T-helper 2 cell treated with Interferon-gamma antibody and Interleukin-4, amounts not matched to agents 100 ng/mL and 5 ng/mL, for 36 hours (primary cell): Measurements from ENCODE around the gene ATP13A2. TPM values are rescaled to one million over a fixed set of nuclear protein-coding genes. Genes with fewer than 3 reads are reported as not detected.
"Not testable (repeated sequence)": the region's sequence is repeated elsewhere in the genome, so short reads cannot be mapped to it uniquely, and the experiment has no call there.

Experiments
- intact Hi-C: fragments of 100-400 bp; cut with micrococcal nuclease; formaldehyde crosslinking; loops from one replicate; pipeline ENCODE4 v1.15.1; 2023
- total RNA-seq: library from RNA; stranded (reverse); gene quantifications from 2 replicates; pipeline ENCODE4 v1.2.3, GENCODE V29; 2022

The ATP13A2 gene
- total RNA-seq, 1 donor from 2014 or later: 48.7 TPM

DNA sequence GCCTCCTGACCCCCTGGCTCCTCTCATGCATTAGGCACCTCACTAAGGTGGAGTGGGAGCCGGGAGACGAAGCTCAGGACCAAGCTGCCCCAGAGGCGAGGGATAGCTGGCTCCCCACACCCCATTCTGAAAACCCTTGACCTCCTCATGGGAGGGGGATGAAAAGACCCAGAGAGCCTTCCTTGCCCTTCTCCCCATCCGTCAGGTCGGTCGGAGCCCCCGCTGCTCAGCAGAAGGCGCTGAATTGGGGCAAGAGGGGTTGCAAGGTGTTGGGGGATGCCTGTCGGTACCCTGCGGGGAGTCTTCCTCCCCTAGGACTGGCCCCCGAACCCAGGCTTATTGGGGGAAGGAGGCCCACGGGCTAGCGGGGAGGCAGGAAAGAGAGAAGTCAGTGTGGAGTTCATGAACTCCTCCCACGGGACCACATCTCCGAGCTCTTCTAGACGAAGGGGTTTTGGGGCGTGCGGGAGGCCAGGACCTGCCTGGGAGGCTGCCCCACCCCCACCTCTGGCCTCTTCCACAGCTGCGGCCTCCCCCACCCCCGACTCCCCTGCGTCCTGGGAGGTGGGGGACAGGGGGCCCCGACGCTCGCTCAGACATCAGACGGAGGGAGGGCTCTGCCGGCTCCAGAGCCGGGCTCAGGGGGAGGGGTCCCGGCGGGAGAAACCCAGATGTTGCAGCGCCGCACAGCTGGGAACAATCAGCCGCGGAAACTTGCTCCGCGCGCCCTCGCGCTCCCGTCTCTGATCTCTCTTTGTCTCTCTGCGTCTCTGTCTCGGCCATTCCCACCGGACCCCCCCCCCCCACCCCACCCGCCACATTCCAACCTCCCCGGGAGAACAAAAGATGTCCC is 32.0 kb downstream of the ATP13A2 start:
- intact Hi-C loops: no loop called here

DNA sequence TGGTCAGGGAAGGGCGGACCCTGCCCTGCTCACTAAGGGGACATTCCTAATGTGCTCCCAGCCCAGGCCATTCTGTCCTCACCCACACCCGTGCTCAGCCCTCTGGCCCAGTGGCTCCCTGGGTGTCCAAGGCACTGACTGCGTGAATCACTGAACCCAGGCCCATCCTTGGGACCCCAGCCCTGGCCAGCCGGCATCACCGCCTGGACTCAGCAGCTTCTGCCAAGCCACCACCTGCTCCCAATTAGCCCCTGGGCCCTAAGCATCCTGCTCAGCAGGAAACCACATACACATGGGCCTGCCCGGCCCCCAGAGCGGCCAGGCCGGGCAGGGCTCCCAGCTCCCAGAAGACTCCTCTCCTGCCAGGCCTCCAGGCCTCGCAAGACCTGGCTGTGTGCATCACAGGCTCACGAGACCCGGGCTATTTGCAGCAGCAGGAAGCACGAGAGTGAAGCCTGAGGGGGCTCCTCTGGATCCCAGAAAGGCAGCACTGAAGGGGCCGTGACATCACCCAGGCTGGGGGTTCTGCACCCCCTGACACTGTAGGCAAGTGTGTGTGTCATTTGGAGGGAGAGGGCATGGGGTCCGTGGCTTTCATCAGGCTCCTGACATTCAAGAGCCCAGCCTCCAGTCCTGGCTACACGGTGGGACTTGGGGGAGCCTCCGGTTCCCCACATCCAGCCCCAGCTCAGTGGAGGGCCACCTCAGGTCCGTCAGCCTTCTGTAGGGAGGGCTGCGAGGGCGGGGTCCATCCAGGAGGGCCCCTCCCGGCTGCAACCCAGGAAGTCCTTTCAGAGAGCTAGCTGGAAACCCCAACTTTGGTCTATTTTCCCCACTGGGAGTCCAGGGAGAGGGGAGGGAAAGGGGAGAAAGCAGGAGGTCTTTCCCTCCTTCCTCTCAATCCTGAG is 32.9 kb downstream of the ATP13A2 start:
- intact Hi-C loops: no loop called here

DNA sequence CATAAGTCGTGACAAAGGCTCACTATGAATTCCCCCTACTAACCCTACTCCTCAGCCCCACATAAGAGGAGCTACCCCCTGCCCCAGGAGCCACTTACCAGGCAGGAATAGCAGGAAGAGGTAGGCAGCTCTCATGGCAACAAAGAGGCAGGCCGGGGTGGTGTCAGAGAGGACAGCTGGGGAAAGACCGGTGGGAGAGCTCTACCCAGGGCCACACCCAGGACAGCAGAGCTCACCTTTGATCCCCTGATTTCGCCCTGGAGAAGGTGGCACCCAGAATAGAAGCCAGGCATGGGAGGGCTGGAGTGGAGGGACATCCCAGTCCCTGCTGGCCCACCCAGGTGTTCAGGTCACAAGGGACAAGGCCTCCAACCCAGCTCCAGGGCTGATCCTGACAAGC is 33.6 kb downstream of the ATP13A2 start:
- intact Hi-C loops: no loop called here

DNA sequence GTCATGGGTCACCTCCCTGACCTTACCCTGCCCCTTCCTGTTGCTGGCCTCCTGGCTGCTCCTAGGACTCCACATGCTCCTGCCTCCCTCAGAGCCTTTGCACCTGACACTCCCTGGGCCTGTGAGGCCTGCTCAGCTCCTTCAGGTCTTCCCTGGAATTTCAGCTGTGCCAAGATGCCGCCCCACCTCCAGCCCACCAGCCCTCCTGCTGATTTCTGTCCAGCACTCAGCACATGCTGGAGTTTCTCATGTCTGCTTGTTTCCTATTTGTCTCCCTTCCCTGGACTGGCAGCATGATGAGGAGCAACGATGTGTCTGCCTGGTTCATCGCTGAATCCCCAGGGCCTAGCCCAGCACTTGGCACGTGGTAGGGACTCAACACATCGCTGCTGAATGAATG is 34.4 kb downstream of the ATP13A2 start:
- intact Hi-C loops: no loop called here

DNA sequence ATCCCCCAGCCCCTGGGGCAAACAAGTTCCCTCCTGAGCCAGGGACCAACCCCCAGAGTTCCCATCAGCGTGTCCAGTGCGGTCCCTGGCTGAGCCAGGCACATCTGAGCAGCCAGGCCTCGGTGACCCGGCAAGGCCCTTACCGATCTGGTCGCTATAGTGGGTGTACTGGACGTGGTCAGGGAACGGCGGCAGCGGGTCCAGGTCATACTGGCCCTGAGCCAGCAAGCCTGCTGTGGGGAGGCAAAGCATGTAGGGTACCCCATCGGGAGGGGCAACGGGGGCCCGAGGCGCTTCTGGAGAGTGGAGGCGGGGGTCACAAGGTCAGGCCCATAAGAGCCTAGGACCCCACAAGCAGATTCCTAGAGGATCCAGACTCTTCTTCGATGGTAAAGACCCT is 34.8 kb downstream of the ATP13A2 start:
- intact Hi-C loops: no loop called here

DNA sequence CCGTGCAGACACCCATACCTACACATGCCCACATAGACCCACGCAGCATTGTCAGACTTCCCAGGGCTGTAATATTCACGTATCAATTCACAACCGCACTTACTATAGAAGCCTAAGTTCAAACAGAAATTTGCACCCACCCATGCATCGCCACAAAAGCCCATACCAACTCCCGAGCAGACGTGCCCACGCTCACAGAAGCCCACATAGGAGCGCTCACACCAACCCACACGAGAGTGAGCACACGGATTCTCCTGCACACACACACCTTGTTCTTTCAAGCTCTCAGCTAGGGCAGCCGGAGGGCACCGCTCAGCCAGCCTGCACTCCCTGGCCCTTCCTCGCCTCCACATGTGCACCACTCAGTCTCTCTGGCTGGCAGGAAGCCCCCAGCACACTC is 35.9 kb downstream of the ATP13A2 start:
- intact Hi-C loops: no loop called here

DNA sequence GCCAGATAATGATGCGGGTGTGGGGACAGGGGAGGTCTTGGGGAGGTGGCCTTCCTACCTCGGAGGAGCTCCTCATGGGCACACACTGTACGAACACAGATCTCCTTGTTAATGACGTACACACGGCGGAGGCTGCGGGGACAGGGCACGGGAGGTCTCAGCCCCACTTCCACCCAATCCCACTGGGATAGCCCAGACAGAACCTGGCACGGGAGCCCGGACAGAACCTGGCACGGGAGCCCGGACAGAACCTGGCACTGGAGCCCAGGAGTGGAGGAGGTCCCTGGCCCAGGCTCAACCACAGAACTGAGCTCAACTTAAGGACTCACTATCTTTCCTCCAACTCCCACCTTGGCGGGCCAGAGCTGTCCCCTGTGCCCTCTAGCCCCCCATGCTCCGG is 36.5 kb downstream of the ATP13A2 start:
- intact Hi-C loops: no loop called here

DNA sequence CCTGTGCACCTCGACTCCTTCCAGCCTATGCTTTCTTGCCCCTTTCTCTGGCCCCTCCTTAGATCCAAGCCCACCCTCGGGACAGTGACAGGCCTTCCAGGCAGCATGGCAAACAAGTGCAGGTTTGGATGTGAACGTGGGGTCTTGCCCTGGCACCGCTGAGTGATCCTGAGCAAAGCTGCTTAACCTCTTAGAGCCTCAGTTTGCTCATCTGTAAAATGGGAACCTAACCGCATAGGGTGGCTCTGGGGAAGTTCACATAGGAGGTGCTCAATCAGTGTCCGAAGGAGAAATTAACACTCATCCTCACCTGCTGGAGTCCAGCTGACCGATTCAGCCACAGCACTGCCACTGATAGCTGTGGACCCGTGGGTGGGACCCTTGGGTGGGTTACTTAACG is 38.5 kb downstream of the ATP13A2 start:
- intact Hi-C loops: no loop called here

DNA sequence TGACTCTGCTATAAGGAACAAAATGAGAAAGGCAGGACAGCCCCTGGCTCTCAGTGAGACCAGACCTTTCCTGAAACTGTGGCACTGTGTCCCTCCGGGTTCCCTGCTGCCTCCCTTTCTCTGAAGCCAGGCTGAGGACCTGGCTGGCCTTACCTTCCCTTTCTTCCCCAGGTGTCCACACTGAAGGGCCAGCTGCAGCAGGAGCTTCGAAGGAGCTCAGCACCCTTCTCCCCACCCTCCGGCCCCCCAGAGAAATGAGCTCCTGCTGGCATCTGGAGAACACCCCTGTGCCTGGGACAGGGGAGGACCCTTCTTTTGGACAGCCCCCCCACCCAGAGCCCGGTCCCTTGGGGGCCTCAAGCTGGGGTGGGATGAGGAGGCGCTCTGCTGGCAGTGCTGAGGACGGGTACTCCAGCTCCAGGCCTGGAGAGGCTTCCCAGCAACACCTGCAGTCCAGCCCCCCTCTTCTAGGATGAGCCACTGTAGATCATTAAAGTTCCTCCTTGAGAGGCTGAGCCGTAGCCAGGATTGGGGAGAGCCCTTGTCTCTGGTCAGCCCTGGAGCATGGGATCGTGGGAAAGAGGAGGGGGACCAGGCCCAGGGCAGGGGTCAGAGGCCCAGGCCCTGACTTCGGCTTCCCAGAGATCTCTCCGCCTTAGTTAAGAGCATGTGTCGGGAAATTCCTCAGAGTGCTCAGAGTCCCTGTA is 39.4 kb downstream of the ATP13A2 start:
- intact Hi-C loops: no loop called here

DNA sequence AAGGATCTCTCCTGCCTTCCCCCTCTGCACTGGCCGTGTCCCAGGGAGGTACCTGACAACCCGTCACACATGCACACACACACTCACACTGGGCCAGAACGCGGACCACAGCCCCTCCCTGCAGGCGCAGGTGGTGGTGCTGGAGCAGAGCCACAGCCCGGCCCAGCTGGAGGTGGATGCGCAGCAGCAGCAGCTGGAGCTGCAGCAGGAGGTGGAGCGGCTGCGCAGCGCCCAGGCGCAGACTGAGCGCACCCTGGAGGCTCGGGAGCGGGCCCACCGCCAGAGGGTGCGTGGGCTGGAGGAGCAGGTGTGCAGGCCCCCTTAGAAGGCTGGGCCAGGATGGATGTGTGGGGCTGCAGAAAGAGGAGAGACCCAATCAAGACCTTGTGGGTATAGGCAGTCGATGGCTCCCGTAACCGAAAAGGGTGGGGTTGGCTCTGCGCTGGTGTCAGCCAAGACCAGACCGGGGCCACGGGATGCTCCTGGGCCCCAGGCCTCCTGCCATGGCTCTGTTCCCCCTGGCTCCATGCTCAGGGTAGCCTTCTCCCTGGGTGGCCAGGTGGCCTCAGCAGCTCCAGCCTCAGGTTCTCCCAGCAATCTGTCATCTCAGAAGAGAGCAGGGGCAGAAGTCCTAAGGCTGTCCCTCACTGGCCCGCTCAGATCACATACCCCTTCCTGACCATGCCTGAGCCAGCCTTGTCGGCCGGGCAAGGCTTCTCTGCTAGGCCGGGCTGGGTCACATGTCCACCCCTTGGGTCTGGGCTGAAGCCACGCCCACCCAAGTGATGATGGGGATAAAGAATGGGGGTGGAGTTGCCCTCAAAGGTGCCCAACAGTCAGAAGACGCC is 40.2 kb downstream of the ATP13A2 start:
- intact Hi-C loops: no loop called here

DNA sequence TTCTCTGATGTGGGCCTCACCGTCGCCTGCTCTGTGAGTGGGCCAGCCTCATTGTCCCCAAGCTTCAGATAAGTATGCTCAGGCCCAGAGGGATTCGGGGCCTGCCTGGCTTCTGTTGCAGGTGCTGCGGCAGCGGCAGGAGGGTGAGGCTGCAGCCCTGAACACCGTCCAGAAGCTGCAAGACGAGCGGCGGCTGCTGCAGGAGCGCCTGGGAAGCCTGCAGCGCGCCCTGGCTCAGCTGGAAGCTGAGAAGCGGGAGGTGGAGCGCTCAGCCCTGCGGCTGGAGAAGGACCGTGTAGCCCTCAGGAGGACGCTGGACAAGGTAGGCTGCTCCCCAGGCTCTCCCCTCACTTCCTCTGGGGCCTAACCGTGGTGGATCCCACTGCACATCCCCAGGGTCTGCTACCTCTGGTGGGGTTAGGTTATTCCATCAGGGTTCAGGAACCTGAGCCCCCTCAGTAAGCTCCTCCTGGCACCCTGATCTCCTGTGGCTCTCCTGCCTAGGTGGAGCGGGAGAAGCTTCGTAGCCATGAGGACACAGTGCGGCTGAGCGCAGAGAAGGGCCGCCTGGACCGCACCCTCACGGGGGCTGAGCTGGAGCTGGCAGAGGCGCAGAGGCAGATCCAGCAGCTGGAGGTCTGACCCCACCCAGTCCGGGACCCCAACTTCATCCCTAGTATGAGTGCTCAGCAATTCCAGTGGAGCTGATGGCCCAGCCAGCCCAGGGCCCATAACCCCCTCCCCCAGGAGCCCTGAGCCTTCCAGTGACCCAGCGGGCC is 41.4 kb downstream of the ATP13A2 start:
- intact Hi-C loops: no loop called here

DNA sequence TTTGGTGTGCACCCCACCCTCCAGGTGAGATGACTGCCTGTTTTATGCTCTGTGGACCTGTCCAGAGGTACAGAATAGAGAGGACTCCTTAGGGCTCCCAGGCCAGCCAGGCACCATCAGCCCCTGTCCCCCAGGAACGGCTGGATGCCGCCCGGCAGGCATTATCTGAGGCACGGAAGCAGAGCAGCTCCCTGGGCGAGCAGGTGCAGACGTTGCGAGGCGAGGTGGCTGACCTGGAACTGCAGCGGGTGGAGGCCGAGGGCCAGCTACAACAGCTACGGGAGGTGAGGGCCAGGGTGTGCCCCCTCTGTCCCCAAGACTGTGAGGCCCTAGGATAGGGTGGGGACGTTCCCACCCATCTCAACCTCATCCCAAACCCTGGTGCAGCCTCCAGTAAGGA is 42.1 kb downstream of the ATP13A2 start:
- intact Hi-C loops: no loop called here

DNA sequence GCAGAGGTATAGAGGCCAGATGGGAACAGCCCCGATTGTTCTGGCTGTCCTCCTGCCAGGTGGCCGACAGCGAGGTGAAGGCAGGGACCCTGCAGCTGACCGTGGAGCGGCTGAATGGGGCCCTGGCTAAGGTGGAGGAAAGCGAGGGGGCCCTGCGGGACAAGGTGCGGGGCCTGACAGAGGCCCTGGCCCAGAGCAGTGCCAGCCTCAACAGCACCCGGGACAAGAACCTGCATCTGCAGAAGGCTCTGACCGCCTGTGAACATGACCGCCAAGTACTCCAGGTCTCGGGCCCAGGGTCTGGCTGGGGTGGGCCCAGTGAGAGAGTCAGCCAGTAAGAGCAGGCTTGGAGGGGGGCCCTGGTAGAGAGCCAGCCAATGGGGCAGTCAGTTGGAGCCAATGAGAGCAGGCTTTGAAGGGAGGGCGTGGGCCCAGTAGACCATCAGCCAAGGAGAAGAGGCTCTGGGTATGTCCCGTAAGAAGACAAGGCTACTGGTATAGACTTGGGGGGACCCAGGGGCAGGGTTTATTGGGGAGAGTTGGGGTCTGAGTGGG is 42.6 kb downstream of the ATP13A2 start:
- intact Hi-C loops: no loop called here

DNA sequence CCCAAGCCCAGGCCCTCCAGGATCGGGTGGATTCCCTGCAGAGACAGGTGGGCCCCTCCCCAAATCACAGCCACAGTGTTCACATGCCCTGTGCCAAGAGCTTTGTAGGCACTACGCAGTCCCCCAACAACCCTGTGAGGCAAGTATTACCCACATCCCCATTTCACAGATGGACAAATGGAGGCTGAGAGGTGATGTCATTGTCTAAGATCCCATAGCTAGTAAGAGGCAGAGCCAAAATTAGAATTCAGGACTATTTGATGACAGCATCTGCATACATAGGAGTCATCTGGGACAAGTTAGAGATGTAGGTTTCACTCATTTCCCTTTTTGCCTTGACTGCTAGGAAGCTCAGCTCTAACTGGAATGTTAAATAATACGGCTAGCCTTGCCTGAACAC is 43.4 kb downstream of the ATP13A2 start:
- intact Hi-C loops: no loop called here

DNA sequence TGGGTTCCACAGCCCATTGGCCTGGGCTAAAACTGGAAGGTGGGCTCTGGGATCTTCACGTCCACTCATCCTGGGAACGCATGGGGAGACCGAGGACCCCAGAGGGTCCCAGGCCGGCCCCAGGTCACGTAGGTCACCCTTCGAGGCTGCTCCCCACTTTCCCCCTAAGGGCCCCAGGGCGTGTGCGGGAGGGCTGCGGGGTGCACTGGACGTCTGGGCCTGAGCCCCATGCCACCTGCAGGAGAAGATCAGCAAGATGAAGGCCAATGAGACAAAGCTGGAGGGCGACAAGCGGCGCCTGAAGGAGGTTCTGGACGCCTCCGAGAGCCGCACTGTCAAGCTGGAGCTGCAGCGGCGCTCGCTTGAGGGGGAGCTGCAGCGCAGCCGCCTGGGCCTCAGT is 43.8 kb downstream of the ATP13A2 start:
- intact Hi-C loops: no loop called here

DNA sequence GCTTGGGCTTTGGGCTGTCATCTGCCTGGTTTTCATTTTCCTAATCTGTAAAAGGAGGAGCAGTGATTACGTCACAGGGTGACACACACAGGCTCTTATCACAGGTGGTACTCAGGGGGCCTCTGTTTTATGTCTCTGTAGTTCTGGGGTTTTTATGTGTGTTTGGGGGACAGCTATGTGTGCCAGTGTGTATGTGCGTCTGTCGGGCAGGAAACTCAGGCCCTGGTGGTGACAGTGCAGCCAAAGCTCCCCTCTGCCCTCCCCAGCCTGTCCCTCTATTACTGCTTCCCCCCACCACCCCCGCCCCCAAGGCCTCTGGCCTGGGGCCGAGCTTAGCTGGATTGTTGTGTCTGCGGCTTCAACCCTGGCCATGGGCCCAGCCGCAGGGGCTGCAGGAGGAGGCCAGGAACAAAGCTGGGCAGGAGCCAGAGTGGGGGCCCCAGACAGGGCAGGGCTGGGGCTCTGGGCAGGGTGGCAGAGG is 44.6 kb downstream of the ATP13A2 start:
- intact Hi-C loops: no loop called here

DNA sequence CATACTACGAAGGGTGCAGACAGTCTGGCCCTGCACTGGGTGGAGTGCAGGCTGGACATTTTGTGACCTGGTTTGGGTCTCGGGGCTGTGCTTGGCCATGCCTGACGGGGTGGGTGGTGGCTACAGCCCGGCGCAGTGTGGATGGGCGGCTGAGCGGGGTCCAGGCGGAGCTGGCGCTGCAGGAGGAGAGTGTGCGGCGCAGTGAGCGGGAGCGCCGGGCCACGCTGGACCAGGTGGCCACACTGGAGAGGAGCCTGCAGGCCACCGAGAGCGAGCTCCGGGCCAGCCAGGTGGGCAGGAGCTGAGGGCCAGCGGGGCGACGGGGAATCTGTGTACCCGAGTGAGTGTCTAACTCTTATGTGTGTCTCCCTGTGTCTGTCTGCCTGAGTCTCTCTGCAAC is 45.4 kb downstream of the ATP13A2 start:
- intact Hi-C loops: no loop called here

DNA sequence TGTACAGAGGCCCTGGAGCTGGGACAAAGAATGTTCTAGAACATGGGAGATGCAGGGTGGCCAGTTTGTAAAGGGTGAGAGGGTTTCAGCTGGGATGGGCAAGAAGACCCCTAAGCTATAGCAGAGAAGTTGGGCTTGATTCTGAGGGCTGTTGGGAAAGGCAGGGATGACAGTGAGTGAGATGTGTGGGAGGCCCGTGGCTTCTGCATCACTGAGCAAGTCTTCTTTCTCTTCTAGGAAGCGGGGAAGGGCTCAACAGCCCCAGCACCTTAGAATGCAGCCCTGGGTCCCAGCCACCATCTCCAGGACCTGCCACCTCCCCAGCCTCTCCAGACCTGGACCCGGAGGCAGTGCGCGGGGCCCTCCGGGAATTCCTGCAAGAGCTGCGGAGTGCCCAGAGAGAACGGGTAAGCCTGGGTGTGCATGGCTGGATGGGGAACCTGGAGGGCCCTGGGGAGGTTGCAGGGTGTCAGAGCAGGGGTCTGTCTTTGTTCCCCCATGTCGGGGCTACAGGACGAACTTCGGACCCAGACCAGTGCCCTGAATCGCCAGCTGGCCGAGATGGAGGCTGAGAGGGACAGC is 46.2 kb downstream of the ATP13A2 start:
- intact Hi-C loops: no loop called here

DNA sequence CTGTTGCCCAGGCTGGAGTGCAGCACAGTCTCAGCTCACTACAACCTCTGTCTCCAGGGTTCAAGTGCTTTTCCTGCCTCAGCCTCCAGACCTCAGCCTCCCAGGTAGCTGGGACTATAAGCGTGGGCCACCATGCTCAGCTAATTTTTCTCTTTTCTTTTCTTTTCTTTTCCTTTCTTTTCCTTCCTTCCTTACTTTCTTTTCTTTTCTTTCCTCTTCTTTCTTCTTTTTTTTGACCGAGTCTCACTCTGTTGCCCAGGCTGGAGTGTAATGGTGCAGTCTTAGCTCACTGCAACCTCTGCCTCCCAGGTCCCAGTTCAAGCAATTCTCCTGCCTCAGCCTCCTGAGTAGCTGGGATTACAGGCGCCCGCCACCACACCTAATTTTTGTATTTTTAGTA is 47.6 kb downstream of the ATP13A2 start:
- intact Hi-C loops: not testable (repeated sequence)
